Right lobe of liver (tissue), 6 donors: Measurements from ENCODE around the gene PRKAR1B. TPM values are rescaled to one million over a fixed set of nuclear protein-coding genes. Genes with fewer than 3 reads are reported as not detected.
"Not testable (repeated sequence)": the region's sequence is repeated elsewhere in the genome, so short reads cannot be mapped to it uniquely, and the experiment has no call there.

ENCODE experiments used
- ATAC-seq, 4 donors: fragments of 200-7000 bp; cut with Tn5 transposase; one replicate each; pipeline ENCODE4 v1.9.1; 2020; ENCODE audit warnings: mild to moderate bottlenecking in 4 of 4, moderate library complexity in 4 of 4
- DNase-seq, 3 donors: peaks; one replicate each; pipeline ENCODE4 v3.0.0-alpha.2; 2020
- H3K27ac ChIP-seq, 3 donors: fragments of 200-600 bp; one replicate each; pipeline ENCODE4 v1.8.0; 2022
- H3K27me3 ChIP-seq, 2 donors: fragments of 200-600 bp; one replicate each; pipeline ENCODE4 v1.8.0; 2022
- H3K36me3 ChIP-seq, 4 donors: fragments of 200-600 bp; sonication (generic) in 1 of 4; one replicate each; pipeline versions ENCODE4 v1.5.1 to v1.8.0; 2017 to 2022; ENCODE audit warnings: control low read depth in 1 of 4
- H3K4me1 ChIP-seq, 4 donors: fragments of 200-600 bp; sonication (generic) in 1 of 4; one replicate each; pipeline versions ENCODE4 v1.5.1 to v1.8.0; 2017 to 2022; ENCODE audit warnings: control low read depth in 1 of 4
- H3K4me3 ChIP-seq, 3 donors: fragments of 200-600 bp; one replicate each; pipeline ENCODE4 v1.8.0; 2022
- H3K9me3 ChIP-seq, 4 donors: fragments of 200-600 bp; sonication (generic) in 1 of 4; one replicate each; pipeline versions ENCODE4 v1.5.1 to v1.8.0; 2017 to 2022; ENCODE audit warnings: control low read depth in 1 of 4
- CTCF ChIP-seq, 4 donors: fragments of 200-600 bp in 3 of 4; fragments of 450-650 bp in 1 of 4; IDR thresholded peaks; one replicate each; pipeline versions ENCODE4 v1.5.1 to v1.8.0; 2016 to 2022; ENCODE audit warnings: antibody characterized with exemption in 4 of 4, mild to moderate bottlenecking in 2 of 4
- POLR2A ChIP-seq: fragments of 450-650 bp; IDR thresholded peaks from one replicate; pipeline ENCODE4 v1.6.1; 2017; ENCODE audit warnings: antibody characterized with exemption, mild to moderate bottlenecking
- WGBS: methylation state at CpG from one replicate; pipeline ENCODE4 v1.1.6; 2018; ENCODE audit warnings: low coverage, low lambda C conversion rate; ENCODE audit not compliant: insufficient coverage; ENCODE audit errors: missing lambda C conversion rate; 5-methylcytosine and 5-hydroxymethylcytosine counted together
- intact Hi-C, 2 donors: fragments of 100-400 bp; cut with DNase I; formaldehyde crosslinking; loops; one replicate each; pipeline versions ENCODE4 v1.11.2 to v1.14.1; 2022
- total RNA-seq, 6 experiments: library from RNA; depleted of rRNA in 2 of 6; stranded (reverse); fragments of >200 nt in 2 of 6; fragmentation: NEBNext Ultra II Directional in 3 of 6; extraction: Animal tissue kit (Norgen Biotek cat#: 25700) in 3 of 6; gene quantifications; one replicate each; pipeline versions ENCODE4 v1.1.0 to v1.2.4, GENCODE V29; 2016 to 2023
- donor health status: DM: no; HTN: yes; CAD: no.
- donor health status: DM: no; HTN: no; CAD: no.
- donor health status: DM: no; HTN: no; CAD: no.
- donor health status: DM: no; HTN: yes; CAD: no.
- donor health status: DM: no; HTN: yes; CAD: no.

The PRKAR1B gene
- total RNA-seq, 6 experiments from 2014 or later: 4.7 to 20.8 (median 11.3) TPM

- Histone ChIP-seq H3K9me3 (no peaks in the 10 kb centered on the region), H3K27ac (no peak overlapping the region), H3K4me3 (no peak overlapping the region), H3K36me3 (no peaks in the 10 kb centered on the region), H3K4me1 (no peaks in the 10 kb centered on the region), H3K27me3 (no peaks in the 10 kb centered on the region)
- WGBS: 98% methylated on average over 11 of the region's 17 CpGs
- DNase-seq (peak in 1 of 3 donors; percentile 54), ATAC-seq (peak; percentile 54 to 77 (median 63))
- TF ChIP-seq CTCF (IDR thresholded peaks at IDR 0.05): peak; percentile 26 to 53 (median 34)
- no peak for TF ChIP-seq POLR2A
- intact Hi-C loops: no loop called here
These were observed 90.7 kb downstream of the PRKAR1B start for GRCh38 chr7:636396-636795.

GRCh38 chr7:635687-636382, 91.2 kb downstream of the PRKAR1B start:
- ATAC-seq, DNase-seq, intact Hi-C loops, H3K4me1 ChIP-seq, H3K4me3 ChIP-seq, H3K9me3 ChIP-seq, H3K27ac ChIP-seq, H3K36me3 ChIP-seq, H3K27me3 ChIP-seq: not testable (repeated sequence)
- 97% methylated on average over 28 of the region's 81 CpGs for WGBS

- TF ChIP-seq CTCF (IDR thresholded peaks at IDR 0.05) (no peak), POLR2A (no peak)
- Histone ChIP-seq H3K4me1 (no peaks in the 10 kb centered on the region), H3K36me3 (no peaks in the 10 kb centered on the region), H3K4me3 (no peak overlapping the region), H3K27ac (no peak overlapping the region), H3K9me3 (no peaks in the 10 kb centered on the region), H3K27me3 (no peaks in the 10 kb centered on the region)
- WGBS: 97% methylated on average over 5 of the region's 12 CpGs
- DNase-seq (no peak), ATAC-seq (peak in 1 of 4 donors; percentile 20)
- intact Hi-C loops: no loop called here
These were observed 91.9 kb downstream of the PRKAR1B start for GRCh38 chr7:635227-635626.

- H3K9me3 ChIP-seq: no peaks in the 10 kb centered on the region
- H3K4me3 ChIP-seq: no peak overlapping the region
- no peaks in the 10 kb centered on the region for H3K4me1 ChIP-seq
- no peaks in the 10 kb centered on the region for H3K36me3 ChIP-seq
- no peak for DNase-seq
- intact Hi-C loops: no loop called here
- ATAC-seq: no peak
- no peak overlapping the region for H3K27ac ChIP-seq
- no peak for TF ChIP-seq CTCF (IDR thresholded peaks at IDR 0.05)
- TF ChIP-seq POLR2A: no peak
- H3K27me3 ChIP-seq: no peaks in the 10 kb centered on the region
- WGBS: 80% methylated on average over 2 of the region's 12 CpGs
These were observed 93.6 kb downstream of the PRKAR1B start for GRCh38 chr7:633381-634018.

- DNase-seq: no peak
- intact Hi-C loops: no loop called here
These were observed 94.3 kb downstream of the PRKAR1B start for GRCh38 chr7:632831-633210.

More at GRCh38 chr7:632831-633210, 94.3 kb downstream of the PRKAR1B start:
- WGBS: 93% methylated on average over 12 of the region's 23 CpGs
- Histone ChIP-seq H3K27me3 (no peaks in the 10 kb centered on the region), H3K36me3 (no peaks in the 10 kb centered on the region), H3K27ac (no peak overlapping the region), H3K4me3 (no peak overlapping the region), H3K9me3 (no peaks in the 10 kb centered on the region), H3K4me1 (no peaks in the 10 kb centered on the region)
- TF ChIP-seq POLR2A (no peak), CTCF (IDR thresholded peaks at IDR 0.05) (no peak)
- ATAC-seq: no peak
